ENCODE data around the gene TMEM63C.

DNA sequence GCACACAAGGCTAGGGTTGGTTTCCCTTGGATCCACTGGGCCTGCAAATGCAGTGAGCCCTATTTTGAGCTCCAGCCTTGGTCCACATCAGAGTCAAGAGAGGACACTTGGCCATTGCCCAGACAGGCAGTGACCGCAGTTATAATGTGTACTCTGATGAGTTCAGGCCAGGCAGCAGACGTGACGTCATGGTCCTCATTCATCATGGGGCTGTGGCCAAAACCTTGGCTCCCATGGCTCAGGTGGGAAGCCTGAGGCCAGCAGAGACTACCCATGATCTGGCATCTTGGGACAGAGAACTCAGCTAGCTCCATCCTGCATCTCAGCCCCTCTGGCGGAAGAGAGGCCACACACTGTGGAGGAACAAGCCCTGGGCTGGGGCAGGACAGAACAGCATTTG is 16.4 kb downstream of the TMEM63C start:
- TF ChIP-seq, protein P1, sequence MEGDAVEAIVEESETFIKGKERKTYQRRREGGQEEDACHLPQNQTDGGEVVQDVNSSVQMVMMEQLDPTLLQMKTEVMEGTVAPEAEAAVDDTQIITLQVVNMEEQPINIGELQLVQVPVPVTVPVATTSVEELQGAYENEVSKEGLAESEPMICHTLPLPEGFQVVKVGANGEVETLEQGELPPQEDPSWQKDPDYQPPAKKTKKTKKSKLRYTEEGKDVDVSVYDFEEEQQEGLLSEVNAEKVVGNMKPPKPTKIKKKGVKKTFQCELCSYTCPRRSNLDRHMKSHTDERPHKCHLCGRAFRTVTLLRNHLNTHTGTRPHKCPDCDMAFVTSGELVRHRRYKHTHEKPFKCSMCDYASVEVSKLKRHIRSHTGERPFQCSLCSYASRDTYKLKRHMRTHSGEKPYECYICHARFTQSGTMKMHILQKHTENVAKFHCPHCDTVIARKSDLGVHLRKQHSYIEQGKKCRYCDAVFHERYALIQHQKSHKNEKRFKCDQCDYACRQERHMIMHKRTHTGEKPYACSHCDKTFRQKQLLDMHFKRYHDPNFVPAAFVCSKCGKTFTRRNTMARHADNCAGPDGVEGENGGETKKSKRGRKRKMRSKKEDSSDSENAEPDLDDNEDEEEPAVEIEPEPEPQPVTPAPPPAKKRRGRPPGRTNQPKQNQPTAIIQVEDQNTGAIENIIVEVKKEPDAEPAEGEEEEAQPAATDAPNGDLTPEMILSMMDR (IDR thresholded peaks at IDR 0.05; ENCODE audit: low read length): no peak
- no peak for TF ChIP-seq EZH2 (optimal IDR thresholded peaks at IDR 0.05; ENCODE audit: low read depth, low read length)

Data from MM.1S (cell line).